ENCODE results near the gene NTF4. TPM values are rescaled to one million over a fixed set of nuclear protein-coding genes. Genes with fewer than 3 reads are reported as not detected.

NTF4 gene
- total and polyA plus RNA-seq, 2 of the 8 experiments (the other 6 are each of a cell fraction or from before 2014, with no cell fraction given): 3.1 to 6.5 TPM

DNA sequence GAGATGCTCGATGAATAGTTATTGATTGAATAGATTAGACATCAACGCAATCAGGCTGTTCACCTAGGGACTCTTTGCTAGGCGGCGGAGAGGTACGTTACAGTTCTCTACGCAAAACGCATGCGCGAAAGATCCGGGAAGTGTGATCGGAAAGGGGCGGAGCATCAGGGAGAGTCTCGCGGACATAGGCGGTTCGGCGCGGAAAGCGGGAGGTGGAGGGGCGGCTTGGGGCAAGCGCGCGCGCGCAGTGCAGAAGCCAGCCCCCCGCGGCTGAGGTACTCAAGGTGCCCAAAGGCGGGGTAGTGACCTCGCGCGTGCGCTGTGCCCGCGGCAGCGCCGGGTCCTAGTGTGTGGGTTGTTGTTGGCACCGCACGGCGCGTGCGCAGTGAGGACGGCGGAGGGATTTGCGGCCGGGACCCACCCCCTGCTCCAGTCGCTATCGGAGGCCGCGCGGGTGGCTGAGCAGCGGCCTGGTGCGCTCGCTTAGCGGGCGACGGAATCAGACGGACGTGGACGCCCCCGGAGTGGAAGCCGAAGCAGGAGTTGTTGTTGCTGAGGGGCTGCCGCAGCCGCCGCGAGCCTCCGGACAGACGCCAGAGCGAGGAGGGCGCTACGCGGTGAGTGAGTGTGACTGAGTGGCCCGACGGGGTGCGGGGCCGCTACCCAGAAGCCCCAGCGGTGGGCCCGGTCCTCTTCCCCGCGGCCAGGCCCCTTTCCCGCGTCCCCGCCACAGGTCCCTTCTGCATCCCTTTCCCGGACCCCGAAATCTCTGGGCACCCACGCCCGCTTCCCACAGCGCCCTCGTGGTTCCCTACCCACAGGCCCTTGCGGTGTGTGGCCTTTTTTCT is 20.6 kb upstream of the NTF4 start, which contains the start of gene SNRNP70 (continued):
- TF ChIP-seq RBBP5 (IDR thresholded peaks at IDR 0.05; ENCODE audit: borderline replicate concordance, low read depth, low read length): peak; percentile 38; the same call in 1 of the 2 replicates
- 0 out of 4 replicates have a peak, but pooled peaks of 1 of the 3 experiments have one; percentile 3 for TF ChIP-seq CTCF (IDR thresholded peaks at IDR 0.05; ENCODE audit: control extremely low read depth in 1 of 3, insufficient read depth in 1 of 3, low read depth in 1 of 3, low read length in 3 of 3)
- no peak for TF ChIP-seq RFX5 (IDR thresholded peaks at IDR 0.05; ENCODE audit: borderline replicate concordance, low read depth, low read length)
- TF ChIP-seq NRF1 (IDR thresholded peaks at IDR 0.05; ENCODE audit: low read depth, low read length): peak; percentile 95
- no peak for TF ChIP-seq SAP30 (IDR thresholded peaks at IDR 0.05; ENCODE audit: insufficient read depth, insufficient replicate concordance, low read length)
- no peak for TF ChIP-seq TEAD4 (IDR thresholded peaks at IDR 0.05; ENCODE audit: low read depth, low read length)
- TF ChIP-seq YY1 (IDR thresholded peaks at IDR 0.05; ENCODE audit: low read depth, low read length): no peak

All from H1 (cell line).